DMS153 treated with DMSO at 0.1 percent for 48 hours (cell line): Measurements from ENCODE around the gene S100PBP.
A peak's percentile ranks its signal among the peaks of the same experiment; 100 is the strongest.

Source experiments
- DNase-seq: peaks from one replicate; lab custom pipeline; 2025; ENCODE audit not compliant: unreplicated experiment; lab: John Stamatoyannopoulos, UW

S100PBP gene

GRCh38 chr1:32886828-32887414, 69.5 kb downstream of the S100PBP start:
- DNase-seq = no peak

DNA sequence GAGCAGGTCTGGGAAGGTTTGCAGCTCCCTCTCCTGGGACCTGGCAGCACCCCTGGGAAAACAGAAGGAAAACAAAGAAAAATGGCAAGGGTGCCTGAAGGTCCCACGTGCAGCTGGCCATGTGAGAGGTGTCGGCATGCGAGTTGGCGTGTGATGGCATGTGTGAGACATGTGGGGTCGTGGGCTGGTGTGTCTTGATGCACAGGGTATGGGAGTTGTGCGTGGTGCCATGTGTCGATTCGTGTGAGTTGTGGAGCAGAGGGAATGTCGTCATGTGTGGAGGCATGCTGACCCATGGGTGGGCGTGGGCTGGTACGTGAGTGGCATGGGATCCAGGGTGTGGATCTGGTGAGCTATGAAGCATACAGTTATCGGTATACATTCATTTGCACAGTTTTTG, 70.2 kb downstream of the S100PBP start:
- DNase-seq = no peak

- no peak for DNase-seq
Measured at GRCh38 chr1:32888134-32888533, 70.7 kb downstream of the S100PBP start.

DNA sequence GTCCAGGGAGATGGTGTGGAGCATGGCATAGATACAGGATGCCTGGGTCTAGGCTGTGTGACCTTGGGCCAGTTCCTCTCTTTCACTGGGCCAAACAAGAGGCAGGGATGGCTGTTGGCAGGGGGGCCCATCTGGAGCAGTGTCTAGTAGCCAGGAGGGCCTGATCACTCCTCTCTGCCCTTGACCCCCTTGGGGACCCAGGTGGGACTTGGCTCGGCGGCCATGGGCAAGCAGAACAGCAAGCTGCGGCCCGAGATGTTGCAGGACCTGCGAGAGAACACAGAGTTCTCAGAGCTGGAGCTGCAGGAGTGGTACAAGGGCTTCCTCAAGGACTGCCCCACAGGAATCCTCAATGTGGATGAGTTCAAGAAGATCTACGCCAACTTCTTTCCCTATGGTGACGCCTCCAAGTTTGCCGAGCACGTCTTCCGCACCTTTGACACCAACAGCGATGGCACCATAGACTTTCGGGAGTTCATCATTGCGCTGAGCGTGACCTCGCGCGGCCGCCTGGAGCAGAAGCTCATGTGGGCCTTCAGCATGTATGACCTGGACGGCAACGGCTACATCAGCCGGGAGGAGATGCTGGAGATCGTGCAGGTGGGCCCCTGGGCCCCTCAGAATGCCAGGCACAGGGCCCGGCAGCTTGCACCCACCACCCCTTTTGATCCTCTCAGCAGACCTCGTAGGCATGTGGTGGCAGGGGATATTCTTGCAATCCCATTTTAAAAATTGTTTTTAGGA, 71.4 kb downstream of the S100PBP start:
- no peak for DNase-seq

DNA sequence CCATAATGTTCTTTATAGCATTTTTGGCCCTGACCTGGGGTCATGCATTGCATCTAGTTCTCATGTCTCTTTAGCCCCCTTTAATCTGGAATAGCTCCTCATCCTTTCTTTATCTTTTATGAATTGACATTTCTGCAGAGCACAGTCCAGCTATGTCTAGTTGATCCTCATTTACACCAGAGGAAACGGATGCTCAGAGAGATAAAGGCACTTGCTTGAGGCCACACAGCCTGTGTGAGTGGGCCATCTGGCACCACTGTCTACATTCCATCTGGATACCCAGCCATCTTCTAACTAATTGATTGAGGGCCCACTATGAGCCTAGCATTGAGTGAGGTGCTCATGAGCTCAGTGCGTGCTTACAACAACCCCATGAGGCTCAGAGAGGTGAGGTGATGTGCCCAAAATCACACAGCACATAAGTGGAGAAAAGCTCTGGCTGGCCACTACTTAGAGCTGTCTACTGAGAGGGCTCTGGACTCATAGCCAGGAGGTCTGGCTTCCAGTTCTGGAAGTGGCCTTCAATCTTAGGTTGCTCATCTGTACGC, 72.4 kb downstream of the S100PBP start:
- DNase-seq = no peak

GRCh38 chr1:32890516-32891240, 73.2 kb downstream of the S100PBP start:
- DNase-seq = no peak

DNA sequence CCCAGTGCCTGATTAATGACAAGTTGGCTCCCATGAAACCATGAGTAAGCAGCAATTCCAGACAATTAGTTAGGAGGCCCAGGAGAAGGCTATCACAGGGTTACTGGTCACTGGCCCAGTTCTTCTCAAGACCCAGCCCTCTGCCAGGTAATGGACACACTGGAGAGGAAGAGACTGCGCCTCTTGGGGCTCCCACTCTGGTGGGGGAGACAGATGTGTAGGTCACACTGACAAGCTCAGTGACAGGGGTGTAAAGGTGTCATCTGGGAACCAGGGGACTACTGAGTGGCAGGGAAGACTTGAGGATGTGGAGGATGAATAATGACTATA, 73.8 kb downstream of the S100PBP start:
- no peak for DNase-seq

DNA sequence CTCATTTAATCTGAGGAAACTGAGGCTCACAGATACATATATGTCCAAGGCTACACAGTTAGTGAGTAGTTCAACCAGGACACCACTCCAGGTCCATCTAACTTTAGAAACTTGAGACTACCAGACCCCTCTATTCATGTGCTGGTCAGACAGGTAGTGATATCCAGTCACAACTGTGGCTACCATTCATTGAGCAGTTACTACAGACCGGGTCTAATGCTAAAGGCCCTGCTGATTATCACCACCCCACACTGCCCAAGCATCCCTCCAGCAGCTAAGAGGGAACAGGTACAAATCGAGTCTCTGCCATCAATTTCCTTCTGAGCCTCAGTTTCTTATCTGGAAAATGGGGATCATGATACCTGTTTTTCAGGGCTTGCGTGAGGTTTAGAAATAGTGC, 74.2 kb downstream of the S100PBP start:
- no peak for DNase-seq

DNA sequence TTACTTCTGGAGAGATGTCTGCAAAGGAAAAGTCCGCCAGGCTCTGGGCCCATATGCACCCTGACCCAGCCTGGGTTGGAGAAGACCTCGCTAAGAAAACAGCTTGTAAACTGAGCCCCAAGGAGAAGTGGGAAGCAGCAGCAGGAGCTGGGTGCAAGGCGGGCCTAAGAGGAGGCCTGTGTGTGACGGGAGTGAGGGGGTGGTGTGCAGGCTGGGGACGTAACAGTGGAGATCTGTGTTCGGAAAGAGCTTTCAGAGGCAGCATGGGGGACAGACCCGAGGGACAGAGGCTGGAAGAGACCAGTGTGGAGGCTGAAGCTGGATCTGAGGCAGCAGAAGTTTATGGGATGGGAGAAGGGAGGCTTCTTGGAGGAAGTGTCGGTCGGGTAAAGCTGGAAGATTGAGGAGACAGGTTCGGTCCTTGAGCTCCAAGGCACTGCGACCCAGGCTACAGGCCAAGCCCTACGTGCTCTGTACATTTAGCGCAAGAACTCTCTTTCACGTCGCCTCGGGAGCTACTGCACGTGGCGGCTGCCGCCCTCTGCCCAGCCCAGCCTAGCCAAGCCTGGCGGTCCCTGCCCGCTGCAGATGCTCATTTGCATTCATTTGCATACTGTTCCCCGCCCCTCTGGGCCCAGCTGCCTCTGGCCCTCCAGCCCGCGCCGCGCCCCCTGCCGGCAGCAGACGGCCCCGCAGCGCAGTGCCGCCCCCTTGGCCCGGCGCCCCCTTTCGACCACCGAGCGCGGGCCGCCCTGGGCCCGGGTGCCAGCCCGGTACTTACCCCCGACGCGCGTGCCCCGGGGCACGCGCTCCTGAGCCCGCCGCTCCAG, 75.1 kb downstream of the S100PBP start:
- peak; percentile 52 for DNase-seq

- DNase-seq = peak; percentile 52
Measured at GRCh38 chr1:32893198-32894018, 76.0 kb downstream of the S100PBP start.

- no peak for DNase-seq
Measured at GRCh38 chr1:32894019-32894600, 76.7 kb downstream of the S100PBP start.

DNA sequence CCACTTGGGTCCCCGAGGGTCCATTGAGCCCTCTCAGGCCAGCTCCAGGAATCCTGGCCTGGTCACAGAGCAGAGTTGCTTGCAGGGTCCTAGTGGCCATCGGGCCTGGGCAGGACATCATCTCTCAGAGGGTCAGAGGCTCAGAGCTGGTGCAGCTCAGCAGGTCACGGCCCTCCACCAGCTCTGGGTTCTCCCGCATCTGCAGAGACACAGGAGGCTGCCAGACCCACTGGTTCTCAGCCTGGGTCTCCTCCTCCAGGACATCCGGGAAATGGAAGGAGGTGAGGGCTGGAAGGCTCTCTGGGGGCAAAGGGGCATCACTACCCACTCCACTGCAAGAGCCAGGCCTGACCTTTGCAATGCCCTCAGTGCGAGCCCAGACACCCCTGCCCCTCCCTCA, 77.2 kb downstream of the S100PBP start:
- no peak for DNase-seq

DNA sequence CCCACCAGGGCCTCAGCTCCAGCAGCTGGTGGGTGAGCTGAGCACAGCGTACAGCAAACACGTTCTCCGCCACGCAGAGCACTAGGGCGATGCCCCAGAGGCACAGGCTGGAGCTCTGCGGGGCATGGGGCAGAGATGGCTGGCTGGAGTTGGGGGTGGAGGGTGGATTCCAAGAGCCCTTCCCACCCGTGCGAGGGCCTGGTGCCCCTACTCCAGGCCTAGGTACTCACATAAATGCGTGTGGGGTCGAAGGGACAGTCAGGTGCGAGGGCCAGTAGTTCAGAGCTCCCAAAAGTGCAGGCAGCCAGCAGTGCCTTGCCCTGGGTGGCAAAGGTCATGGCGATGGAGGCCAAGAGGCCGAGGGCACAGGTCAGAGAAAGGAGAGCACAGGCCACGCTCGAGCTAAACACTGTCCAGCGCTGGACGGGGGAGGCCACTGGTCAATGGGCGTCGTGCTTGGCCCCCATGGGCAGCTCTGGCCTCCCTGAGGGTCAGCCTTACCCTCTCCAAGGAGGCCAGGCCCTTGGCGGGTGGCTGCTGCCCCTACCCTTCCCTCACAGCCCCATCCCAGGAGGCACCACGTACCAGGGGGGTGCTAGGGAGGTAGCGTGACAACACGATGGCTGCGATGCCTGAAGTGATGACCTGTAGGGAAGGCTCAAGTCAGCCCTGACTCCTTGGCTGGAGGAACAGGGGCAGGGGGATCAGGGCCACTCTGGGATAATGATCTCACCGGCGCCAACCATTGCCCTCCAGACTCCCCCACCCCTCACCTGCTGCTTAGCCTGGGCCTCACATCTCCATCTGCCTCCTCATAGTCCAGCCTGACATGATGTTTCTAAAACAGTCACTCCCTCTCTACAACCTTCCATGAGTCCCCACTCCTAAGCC, 78.1 kb downstream of the S100PBP start:
- DNase-seq = no peak

DNA sequence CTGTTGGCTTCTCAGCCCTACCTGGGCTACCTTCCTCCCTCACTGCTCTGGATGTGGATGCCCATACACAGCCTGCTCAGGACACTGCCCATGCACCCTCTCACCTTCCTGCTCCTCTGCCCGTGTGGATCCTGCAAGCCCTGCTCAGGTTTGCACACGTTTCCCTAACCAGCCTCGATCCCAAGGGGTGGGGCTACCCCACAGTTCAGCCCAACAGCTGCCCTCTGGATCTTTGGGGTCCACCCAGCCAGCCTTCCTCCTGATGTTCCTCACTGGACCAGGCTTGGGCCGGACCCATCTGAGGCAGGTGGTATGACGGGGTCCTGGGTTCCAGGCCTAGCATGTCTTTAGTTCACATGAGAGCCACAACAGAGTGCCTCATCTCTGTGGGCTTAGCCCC, 79.0 kb downstream of the S100PBP start:
- no peak for DNase-seq

- DNase-seq = no peak
Measured at GRCh38 chr1:32897082-32898049, 79.9 kb downstream of the S100PBP start.

DNA sequence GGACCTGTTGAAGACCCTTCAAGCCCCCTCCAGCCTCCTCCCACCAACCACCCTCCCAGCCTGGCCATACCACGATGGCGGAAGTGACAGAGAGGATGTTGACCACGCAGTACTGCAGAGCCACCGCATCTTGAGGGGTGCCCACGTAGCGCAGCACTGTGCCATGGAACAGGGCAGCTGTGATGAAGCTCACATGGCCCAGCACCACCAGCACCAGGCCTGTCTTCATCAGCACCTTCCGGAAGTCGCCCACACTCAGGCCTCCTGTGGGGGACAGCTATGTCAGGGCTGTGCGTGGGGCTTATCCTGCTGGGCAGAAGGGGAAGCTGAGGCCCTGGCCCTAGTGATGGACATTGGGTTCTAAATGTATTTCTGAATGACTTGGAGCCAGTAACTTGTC, 80.6 kb downstream of the S100PBP start:
- no peak for DNase-seq

GRCh38 chr1:32898958-32899357, 81.5 kb downstream of the S100PBP start:
- no peak for DNase-seq
